Measurements from ENCODE around the gene SSH2. TPM values are rescaled to one million over a fixed set of nuclear protein-coding genes. Genes with fewer than 3 reads are reported as not detected.

Gene SSH2
- total RNA-seq, 2 experiments from 2014 or later, result 39.4 to 73.9 TPM

DNA sequence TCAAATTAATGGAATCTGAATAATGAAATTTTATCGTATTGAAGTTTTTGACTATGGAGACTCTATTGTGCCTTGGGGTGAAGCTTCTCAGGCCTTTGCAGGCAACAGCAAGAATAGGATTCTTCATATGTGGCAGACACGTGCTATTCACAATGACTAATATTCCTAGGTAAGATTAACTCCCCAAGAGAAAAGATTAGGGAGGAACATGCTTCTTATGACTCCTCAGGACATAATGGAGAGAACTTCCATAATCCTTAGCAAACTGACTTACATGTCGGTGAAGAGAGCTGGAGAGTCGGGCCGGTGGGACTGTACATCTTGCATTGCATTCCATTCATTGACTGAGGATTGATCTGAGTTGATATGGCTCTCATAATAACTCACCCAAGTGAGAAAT is 258.4 kb downstream of the SSH2 start:
- intact Hi-C loops (cut with micrococcal nuclease; ENCODE audit: unreplicated experiment), result no loop called here
- Histone ChIP-seq H3K79me2 (ENCODE audit: insufficient read depth, low read depth, low read length) (no peaks in the 10 kb centered on the region), H4K20me1 (ENCODE audit: insufficient read depth, low read length) (no peaks in the 10 kb centered on the region), H3K4me2 (ENCODE audit: low read length) (no peak overlapping the region), H3K4me1 (ENCODE audit: insufficient read depth, low read length, poor library complexity, severe bottlenecking) (peaks cover 24% of the 10 kb centered on the region), H3K27ac (ENCODE audit: low read depth, low read length, poor library complexity, severe bottlenecking) (no peak overlapping the region), H3K9me3 (ENCODE audit: low read length) (no peaks in the 10 kb centered on the region), H3K4me3 (ENCODE audit: low read depth, low read length, poor library complexity, severe bottlenecking) (no peak overlapping the region), H3K9me2 (ENCODE audit: insufficient read depth, low read length) (no peaks in the 10 kb centered on the region), H2AFZ (ENCODE audit: low read length) (no peak overlapping the region), H3K36me3 (ENCODE audit: insufficient read depth, low read length) (peaks cover 80% of the 10 kb centered on the region)
- ChIA-PET CTCF (ENCODE audit: unreplicated experiment) (no interaction called here), POLR2A (interaction anchor here (0.6 to 1.0 kb wide), 3 partner anchors 9 to 358 kb away, joined by 3 read pairs; no protein-coding TSS in a partner anchor)
- no TSS peak for BruUV-seq (replicated peaks)
- no peak for DNase-seq (ENCODE audit: low spot score)
- no peak for TF ChIP-seq EZH2phosphoT487 (IDR thresholded peaks at IDR 0.05; ENCODE audit: borderline replicate concordance, low read depth, low read length)
- TF ChIP-seq, protein P1, sequence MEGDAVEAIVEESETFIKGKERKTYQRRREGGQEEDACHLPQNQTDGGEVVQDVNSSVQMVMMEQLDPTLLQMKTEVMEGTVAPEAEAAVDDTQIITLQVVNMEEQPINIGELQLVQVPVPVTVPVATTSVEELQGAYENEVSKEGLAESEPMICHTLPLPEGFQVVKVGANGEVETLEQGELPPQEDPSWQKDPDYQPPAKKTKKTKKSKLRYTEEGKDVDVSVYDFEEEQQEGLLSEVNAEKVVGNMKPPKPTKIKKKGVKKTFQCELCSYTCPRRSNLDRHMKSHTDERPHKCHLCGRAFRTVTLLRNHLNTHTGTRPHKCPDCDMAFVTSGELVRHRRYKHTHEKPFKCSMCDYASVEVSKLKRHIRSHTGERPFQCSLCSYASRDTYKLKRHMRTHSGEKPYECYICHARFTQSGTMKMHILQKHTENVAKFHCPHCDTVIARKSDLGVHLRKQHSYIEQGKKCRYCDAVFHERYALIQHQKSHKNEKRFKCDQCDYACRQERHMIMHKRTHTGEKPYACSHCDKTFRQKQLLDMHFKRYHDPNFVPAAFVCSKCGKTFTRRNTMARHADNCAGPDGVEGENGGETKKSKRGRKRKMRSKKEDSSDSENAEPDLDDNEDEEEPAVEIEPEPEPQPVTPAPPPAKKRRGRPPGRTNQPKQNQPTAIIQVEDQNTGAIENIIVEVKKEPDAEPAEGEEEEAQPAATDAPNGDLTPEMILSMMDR (conservative IDR thresholded peaks at IDR 0.05; ENCODE audit: low read length), result no peak

DNA sequence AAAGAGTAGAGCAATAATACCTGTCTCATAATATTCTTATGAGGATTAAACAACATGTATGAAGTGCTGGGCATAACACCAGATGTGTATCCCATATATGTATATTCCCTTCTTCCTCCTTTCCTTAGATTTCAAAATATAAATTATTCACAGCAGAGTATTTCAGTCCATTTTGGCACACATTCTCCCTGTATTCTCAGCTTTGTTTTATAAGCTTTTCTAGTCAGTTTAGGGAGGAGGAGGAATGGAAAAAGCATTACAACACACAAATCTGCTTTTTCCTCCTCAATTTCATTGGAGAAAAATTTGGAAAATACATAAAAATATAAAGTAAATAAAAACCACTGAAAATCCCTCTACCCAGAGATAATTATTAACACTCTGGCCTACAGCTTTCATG is 260.8 kb downstream of the SSH2 start:
- H3K9me2 ChIP-seq (ENCODE audit: insufficient read depth, low read length), result no peaks in the 10 kb centered on the region
- peaks cover 80% of the 10 kb centered on the region for H3K36me3 ChIP-seq (ENCODE audit: insufficient read depth, low read length)
- no peaks in the 10 kb centered on the region for H3K79me2 ChIP-seq (ENCODE audit: insufficient read depth, low read depth, low read length)
- no peak overlapping the region for H3K4me2 ChIP-seq (ENCODE audit: low read length)
- H3K9me3 ChIP-seq (ENCODE audit: low read length), result no peaks in the 10 kb centered on the region
- H3K4me3 ChIP-seq (ENCODE audit: low read depth, low read length, poor library complexity, severe bottlenecking), result no peak overlapping the region
- H3K27ac ChIP-seq (ENCODE audit: low read depth, low read length, poor library complexity, severe bottlenecking), result no peak overlapping the region
- ChIA-PET CTCF (ENCODE audit: unreplicated experiment) (no interaction called here), POLR2A (interaction anchor here (1.2 kb wide), 1 partner anchor 36 kb away, joined by 3 read pairs; no protein-coding TSS in a partner anchor)
- intact Hi-C loops (cut with micrococcal nuclease; ENCODE audit: unreplicated experiment), result no loop called here
- no peak for DNase-seq (ENCODE audit: low spot score)
- TF ChIP-seq, protein P1 (conservative IDR thresholded peaks at IDR 0.05; ENCODE audit: low read length), result no peak
- no peak for TF ChIP-seq EZH2phosphoT487 (IDR thresholded peaks at IDR 0.05; ENCODE audit: borderline replicate concordance, low read depth, low read length)
- H4K20me1 ChIP-seq (ENCODE audit: insufficient read depth, low read length), result no peaks in the 10 kb centered on the region
- peaks cover 16% of the 10 kb centered on the region for H3K4me1 ChIP-seq (ENCODE audit: insufficient read depth, low read length, poor library complexity, severe bottlenecking)
- H2AFZ ChIP-seq (ENCODE audit: low read length), result no peak overlapping the region
- no TSS peak for BruUV-seq (replicated peaks)

DNA sequence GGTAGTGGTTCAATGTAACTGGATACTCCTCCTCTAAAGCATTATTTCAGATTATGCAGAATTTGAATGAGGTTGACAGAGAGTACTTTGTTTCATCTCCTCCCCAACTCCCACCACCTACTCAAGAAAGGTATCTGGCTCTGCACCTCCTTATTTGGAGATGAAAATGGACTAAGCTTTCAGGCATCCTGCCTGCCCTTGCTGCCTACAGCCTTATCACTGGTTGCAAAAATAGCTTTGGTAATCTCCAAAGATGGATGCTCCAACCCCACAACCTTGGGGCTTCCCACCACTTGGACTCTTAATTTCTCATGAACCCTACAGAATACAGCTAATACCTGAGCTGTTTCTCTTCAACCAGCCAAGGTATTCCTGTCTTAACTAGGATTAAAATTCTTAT is 262.1 kb downstream of the SSH2 start:
- Histone ChIP-seq H3K4me2 (ENCODE audit: low read length) (no peak overlapping the region), H3K36me3 (ENCODE audit: insufficient read depth, low read length) (peaks cover 82% of the 10 kb centered on the region), H3K4me1 (ENCODE audit: insufficient read depth, low read length, poor library complexity, severe bottlenecking) (peaks cover 10% of the 10 kb centered on the region), H4K20me1 (ENCODE audit: insufficient read depth, low read length) (no peaks in the 10 kb centered on the region), H3K9me3 (ENCODE audit: low read length) (no peaks in the 10 kb centered on the region), H3K9me2 (ENCODE audit: insufficient read depth, low read length) (no peaks in the 10 kb centered on the region), H3K4me3 (ENCODE audit: low read depth, low read length, poor library complexity, severe bottlenecking) (no peak overlapping the region), H3K79me2 (ENCODE audit: insufficient read depth, low read depth, low read length) (no peaks in the 10 kb centered on the region), H2AFZ (ENCODE audit: low read length) (no peak overlapping the region), H3K27ac (ENCODE audit: low read depth, low read length, poor library complexity, severe bottlenecking) (no peak overlapping the region)
- no peak for DNase-seq (ENCODE audit: low spot score)
- ChIA-PET POLR2A (interaction anchor here (0.6 to 0.9 kb wide), 2 partner anchors 14 to 818 kb away, joined by 3 to 5 read pairs; no protein-coding TSS in a partner anchor), CTCF (ENCODE audit: unreplicated experiment) (interaction anchor here (0.6 kb wide), 1 partner anchor 265 kb away, joined by 4 read pairs; no protein-coding TSS in a partner anchor)
- no TSS peak for BruUV-seq (replicated peaks)
- TF ChIP-seq EZH2phosphoT487 (IDR thresholded peaks at IDR 0.05; ENCODE audit: borderline replicate concordance, low read depth, low read length), result no peak
- intact Hi-C loops (cut with micrococcal nuclease; ENCODE audit: unreplicated experiment), result no loop called here

All from OCI-LY7 (cell line).